Endothelial cell (in vitro differentiated cells): Measurements from ENCODE around the gene SIVA1. TPM values are rescaled to one million over a fixed set of nuclear protein-coding genes. Genes with fewer than 3 reads are reported as not detected.
A peak's percentile ranks its signal among the peaks of the same experiment; 100 is the strongest.

ENCODE experiments used
- DNase-seq: peaks from one replicate; pipeline ENCODE4 v3.0.0; 2021; ENCODE audit warnings: low spot score
- H3K27ac Mint-ChIP-seq: one replicate; pipeline ENCODE4 v1.8.0; 2021; ENCODE audit warnings: mixed read lengths, inconsistent platforms; ENCODE audit not compliant: unreplicated experiment
- H3K27me3 Mint-ChIP-seq: one replicate; pipeline ENCODE4 v1.8.0; 2021; ENCODE audit warnings: mild to moderate bottlenecking, moderate library complexity, mixed read lengths, inconsistent platforms; ENCODE audit not compliant: unreplicated experiment
- H3K36me3 Mint-ChIP-seq: one replicate; pipeline ENCODE4 v1.8.0; 2021; ENCODE audit warnings: mild to moderate bottlenecking, low read depth, mixed read lengths, inconsistent platforms; ENCODE audit not compliant: unreplicated experiment
- H3K4me1 Mint-ChIP-seq: one replicate; pipeline ENCODE4 v1.8.0; 2021; ENCODE audit warnings: mild to moderate bottlenecking, mixed read lengths, inconsistent platforms; ENCODE audit not compliant: unreplicated experiment
- H3K4me3 Mint-ChIP-seq: one replicate; pipeline ENCODE4 v1.8.0; 2021; ENCODE audit warnings: mild to moderate bottlenecking, mixed read lengths, inconsistent platforms; ENCODE audit not compliant: unreplicated experiment
- H3K9me3 Mint-ChIP-seq: one replicate; pipeline ENCODE4 v1.8.0; 2021; ENCODE audit warnings: mixed read lengths, inconsistent platforms; ENCODE audit not compliant: unreplicated experiment
- total RNA-seq: library from RNA; stranded (reverse); fragmentation: NEBNext Ultra II Directional; extraction: Animal tissue kit (Norgen Biotek cat#: 25700); gene quantifications from one replicate; pipeline ENCODE4 v1.2.1, GENCODE V29; 2021; ENCODE audit not compliant: unreplicated experiment
- TF ChIP-seq, protein P1 (sequence below): fragments of 200-600 bp; sonication (generic); IDR thresholded peaks from one replicate; pipeline ENCODE4 v1.5.0; 2021; ENCODE audit warnings: antibody characterized with exemption; ENCODE audit not compliant: unreplicated experiment

The SIVA1 gene
- total RNA-seq, 1 donor from 2014 or later, result 84.3 TPM

DNA sequence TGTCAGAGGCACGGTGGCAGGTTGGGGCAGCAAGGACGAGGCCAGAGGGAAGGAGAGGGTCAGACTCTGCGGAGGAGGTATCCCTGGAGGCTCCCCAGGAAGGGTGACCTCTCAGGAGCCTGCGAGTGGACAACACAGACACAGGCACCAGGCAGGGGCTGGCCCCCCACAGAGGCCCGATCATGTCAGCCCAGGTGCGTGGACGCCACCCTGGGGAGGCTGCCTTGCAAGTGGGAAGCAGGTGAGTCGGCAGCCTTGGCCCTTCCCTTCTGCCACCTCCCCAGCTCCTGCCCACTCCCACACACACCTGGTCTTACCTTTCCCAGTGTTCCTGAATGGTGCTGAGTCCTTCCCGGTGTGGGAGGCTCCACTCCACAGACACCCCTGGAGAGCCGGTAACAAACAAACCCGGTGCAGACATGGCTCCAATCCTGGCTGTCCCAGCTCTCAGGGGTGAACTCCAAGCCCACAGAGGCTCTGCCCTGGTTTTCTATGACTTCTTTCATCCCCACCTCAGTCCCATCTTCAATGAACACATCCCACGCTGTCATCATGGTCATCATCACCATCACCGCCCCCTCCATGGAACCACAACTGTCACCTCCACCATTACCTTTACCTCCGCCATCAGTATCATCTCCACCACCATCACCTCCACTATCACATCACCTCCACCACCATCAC is 53.1 kb downstream of the SIVA1 start:
- Mint-ChIP-seq H3K4me3 (peak overlapping the region; percentile 14), H3K36me3 (no peaks in the 10 kb centered on the region), H3K27me3 (peaks cover 6% of the 10 kb centered on the region), H3K27ac (peak overlapping the region; percentile 15), H3K4me1 (no peaks in the 10 kb centered on the region), H3K9me3 (no peaks in the 10 kb centered on the region)
- no peak for DNase-seq
- TF ChIP-seq, protein P1, sequence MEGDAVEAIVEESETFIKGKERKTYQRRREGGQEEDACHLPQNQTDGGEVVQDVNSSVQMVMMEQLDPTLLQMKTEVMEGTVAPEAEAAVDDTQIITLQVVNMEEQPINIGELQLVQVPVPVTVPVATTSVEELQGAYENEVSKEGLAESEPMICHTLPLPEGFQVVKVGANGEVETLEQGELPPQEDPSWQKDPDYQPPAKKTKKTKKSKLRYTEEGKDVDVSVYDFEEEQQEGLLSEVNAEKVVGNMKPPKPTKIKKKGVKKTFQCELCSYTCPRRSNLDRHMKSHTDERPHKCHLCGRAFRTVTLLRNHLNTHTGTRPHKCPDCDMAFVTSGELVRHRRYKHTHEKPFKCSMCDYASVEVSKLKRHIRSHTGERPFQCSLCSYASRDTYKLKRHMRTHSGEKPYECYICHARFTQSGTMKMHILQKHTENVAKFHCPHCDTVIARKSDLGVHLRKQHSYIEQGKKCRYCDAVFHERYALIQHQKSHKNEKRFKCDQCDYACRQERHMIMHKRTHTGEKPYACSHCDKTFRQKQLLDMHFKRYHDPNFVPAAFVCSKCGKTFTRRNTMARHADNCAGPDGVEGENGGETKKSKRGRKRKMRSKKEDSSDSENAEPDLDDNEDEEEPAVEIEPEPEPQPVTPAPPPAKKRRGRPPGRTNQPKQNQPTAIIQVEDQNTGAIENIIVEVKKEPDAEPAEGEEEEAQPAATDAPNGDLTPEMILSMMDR, result no peak

DNA sequence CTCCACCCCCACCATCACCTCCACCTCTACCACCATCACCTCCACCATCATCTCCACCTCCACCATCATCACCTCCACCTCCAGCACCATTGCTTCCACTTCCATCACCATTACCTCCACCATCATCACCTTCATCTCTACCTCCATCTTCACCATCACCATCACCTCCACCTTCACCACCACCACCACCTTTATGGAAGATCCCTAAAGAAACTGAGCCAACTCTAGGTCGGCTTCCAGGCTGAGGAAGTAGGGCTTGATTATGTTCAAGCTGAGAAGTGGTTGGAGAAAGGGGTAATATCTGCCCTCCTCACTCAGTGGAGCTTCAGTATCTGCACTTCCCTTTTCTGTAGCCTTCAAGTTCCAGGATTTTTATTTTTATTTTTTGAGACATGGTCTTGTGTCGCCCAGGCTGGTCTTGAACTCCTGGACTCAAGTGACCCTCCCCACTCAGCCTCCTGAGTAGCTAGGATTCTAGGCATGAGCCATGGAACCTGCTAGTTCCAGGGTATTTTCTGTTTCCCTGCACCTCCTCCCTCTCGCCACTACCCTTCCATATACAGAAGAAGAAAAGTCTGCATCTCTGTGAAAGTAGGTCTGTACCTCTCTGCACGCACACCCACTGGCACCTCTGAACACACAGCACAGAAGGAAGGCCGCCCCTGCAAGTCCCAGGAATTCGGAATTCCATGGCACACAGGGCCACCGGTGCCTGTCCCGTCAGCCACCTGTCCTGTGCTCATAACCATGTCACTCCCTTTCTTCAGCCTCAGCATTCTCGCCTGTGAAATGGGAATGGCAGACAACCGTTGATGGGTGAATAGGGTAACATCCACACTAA is 53.9 kb downstream of the SIVA1 start:
- Mint-ChIP-seq H3K36me3 (no peaks in the 10 kb centered on the region), H3K27me3 (peaks cover 9% of the 10 kb centered on the region), H3K4me3 (no peak overlapping the region), H3K4me1 (no peaks in the 10 kb centered on the region), H3K9me3 (no peaks in the 10 kb centered on the region), H3K27ac (peak overlapping the region; percentile 15)
- TF ChIP-seq, protein P1, result no peak
- no peak for DNase-seq

DNA sequence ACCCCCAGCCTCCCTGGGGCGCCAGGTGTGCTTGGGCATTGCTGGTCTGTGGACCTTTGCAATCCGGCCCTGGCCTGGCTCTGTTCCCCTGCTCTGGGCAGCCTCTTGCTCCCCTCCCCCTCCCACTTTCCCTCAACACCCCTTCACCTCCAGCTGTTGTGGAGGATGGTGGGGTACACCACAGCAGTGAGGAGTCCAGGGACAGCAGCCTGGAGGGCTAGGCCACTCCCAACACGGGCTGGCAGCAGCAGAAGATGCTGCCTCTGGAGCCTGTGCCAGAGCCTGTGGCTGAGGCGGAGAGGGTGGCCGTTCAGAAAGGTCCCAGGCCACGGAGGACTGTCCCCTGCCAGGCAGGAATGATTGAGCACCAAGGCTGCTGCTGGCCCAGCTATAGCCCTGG is 55.5 kb downstream of the SIVA1 start:
- TF ChIP-seq, protein P1, result no peak
- Mint-ChIP-seq H3K4me3 (no peak overlapping the region), H3K27ac (no peak overlapping the region), H3K9me3 (no peaks in the 10 kb centered on the region), H3K4me1 (no peaks in the 10 kb centered on the region), H3K36me3 (no peaks in the 10 kb centered on the region), H3K27me3 (peaks cover 5% of the 10 kb centered on the region)
- DNase-seq, result no peak

Other genes with a start within 250 kb of the SIVA1 start
- not detected for gene C14orf180, start 173.4 kb upstream of the SIVA1 start, total RNA-seq
- gene TMEM179, start 148.4 kb upstream of the SIVA1 start, total RNA-seq, result 0.54 TPM
- gene INF2, start 63.5 kb upstream of the SIVA1 start, total RNA-seq, result 97.2 TPM
- gene ADSS1, start 28.9 kb upstream of the SIVA1 start, total RNA-seq, result 6.1 TPM
- gene AKT1, start 42.6 kb downstream of the SIVA1 start, total RNA-seq, result 133 TPM
- gene ZBTB42, start 48.0 kb downstream of the SIVA1 start, total RNA-seq, result 2.4 TPM
- gene CEP170B, start 112.1 kb downstream of the SIVA1 start, total RNA-seq, result 11.3 TPM
- gene PLD4, start 171.7 kb downstream of the SIVA1 start, total RNA-seq, result 1.3 TPM
- 26.9 TPM for gene AHNAK2, start 225.2 kb downstream of the SIVA1 start, total RNA-seq
- gene CLBA1, start 232.6 kb downstream of the SIVA1 start, total RNA-seq, result 13.5 TPM